ACC112 (cell line): Measurements from ENCODE around the gene PHLPP1.

Experiments
- H2AFZ ChIP-seq: fragments of 200-600 bp; sonication (generic); one replicate; pipeline ENCODE4 v1.6.0; 2017; ENCODE audit warnings: antibody characterized with exemption, low read length; ENCODE audit not compliant: unreplicated experiment
- H3K27ac ChIP-seq: fragments of 200-600 bp; sonication (generic); 2 replicates; pipeline ENCODE4 v1.5.1; 2014; ENCODE audit warnings: low read depth, mild to moderate bottlenecking, antibody characterized with exemption, low read length, moderate library complexity
- H3K27me3 ChIP-seq: fragments of 200-600 bp; sonication (generic); 2 replicates; pipeline ENCODE4 v1.6.1; 2014; ENCODE audit warnings: mild to moderate bottlenecking, antibody characterized with exemption, low read length, moderate library complexity, mixed read lengths; ENCODE audit not compliant: insufficient read depth
- H3K36me3 ChIP-seq: fragments of 200-600 bp; sonication (generic); 2 replicates; pipeline ENCODE4 v1.6.1; 2016; ENCODE audit warnings: mild to moderate bottlenecking, antibody characterized with exemption, low read length, moderate library complexity, mixed read lengths; ENCODE audit not compliant: insufficient read depth
- H3K4me1 ChIP-seq: fragments of 200-600 bp; sonication (generic); one replicate; pipeline ENCODE4 v1.6.1; 2016; ENCODE audit warnings: low read length, mixed read lengths; ENCODE audit not compliant: insufficient read depth, unreplicated experiment, control insufficient read depth
- H3K4me3 ChIP-seq: fragments of 200-600 bp; sonication (generic); 2 replicates; pipeline ENCODE4 v1.5.1; 2014; ENCODE audit warnings: mild to moderate bottlenecking, low read depth, low read length
- H3K79me2 ChIP-seq: fragments of 200-600 bp; sonication (generic); one replicate; pipeline ENCODE4 v1.6.0; 2016; ENCODE audit warnings: low read length; ENCODE audit not compliant: control insufficient read depth, unreplicated experiment, insufficient read depth

Gene PHLPP1

GRCh38 chr18:63025251-63026090 lies 310.1 kb downstream of the PHLPP1 start:
- H3K79me2 ChIP-seq = no peaks in the 10 kb centered on the region
- no peaks in the 10 kb centered on the region for H3K36me3 ChIP-seq
- no peak overlapping the region for H2AFZ ChIP-seq
- peaks cover 22% of the 10 kb centered on the region for H3K27me3 ChIP-seq
- no peaks in the 10 kb centered on the region for H3K4me1 ChIP-seq
- H3K4me3 ChIP-seq = no peak overlapping the region
- H3K27ac ChIP-seq = no peak overlapping the region

GRCh38 chr18:63028380-63028779 lies 313.0 kb downstream of the PHLPP1 start:
- H3K4me3 ChIP-seq = no peak overlapping the region
- H3K79me2 ChIP-seq = no peaks in the 10 kb centered on the region
- no peaks in the 10 kb centered on the region for H3K4me1 ChIP-seq
- H3K27me3 ChIP-seq = peaks cover 24% of the 10 kb centered on the region
- H3K36me3 ChIP-seq = no peaks in the 10 kb centered on the region
- no peak overlapping the region for H2AFZ ChIP-seq
- H3K27ac ChIP-seq = no peak overlapping the region
